Transverse colon (tissue), 3 donors: ENCODE measurements around the gene RAD9B.

Experiments
- EP300 ChIP-seq: sonication (generic); formaldehyde crosslinking; IDR thresholded peaks from one replicate; pipeline ENCODE4 v1.6.1; 2017; ENCODE audit warnings: antibody characterized with exemption, low read depth
- POLR2A ChIP-seq: fragments of 450-650 bp; IDR thresholded peaks from one replicate; pipeline ENCODE4 v1.6.1; 2016; ENCODE audit warnings: antibody characterized with exemption, mild to moderate bottlenecking, moderate library complexity
- POLR2AphosphoS5 ChIP-seq, 3 donors: sonication (generic); formaldehyde crosslinking; IDR thresholded peaks; one replicate each; pipeline ENCODE4 v1.6.1; 2016; ENCODE audit warnings: antibody characterized with exemption in 3 of 3

GRCh38 chr12:110468214-110469048, 33.7 kb upstream of the RAD9B start, which contains the start of the genes FAM216A and GPN3:
- peak; percentile 43 for TF ChIP-seq POLR2A
- TF ChIP-seq EP300: no peak
- TF ChIP-seq POLR2AphosphoS5 (IDR thresholded peaks at IDR 0.05): peak; percentile 91 to 95 (median 94)
